Bronchial epithelial cell (primary cell): Measurements from ENCODE around the gene ITGBL1. TPM values are rescaled to one million over a fixed set of nuclear protein-coding genes. Genes with fewer than 3 reads are reported as not detected.

Source experiments
- DNase-seq: peaks from one replicate; pipeline ENCODE4 v3.0.0-alpha.2; 2010; ENCODE audit warnings: low read depth
- FAIRE-seq: peaks from 2 replicates; lab custom pipeline; 2011; peaks lifted over from hg19 to GRCh38; lab: Jason Lieb, UNC
- H3K27me3 ChIP-seq: 2 replicates; pipeline ENCODE4 v1.5.1; 2011; ENCODE audit warnings: low read length; ENCODE audit not compliant: control insufficient read depth, insufficient read depth
- H3K36me3 ChIP-seq: 2 replicates; pipeline ENCODE4 v1.5.1; 2011; ENCODE audit warnings: low read length; ENCODE audit not compliant: control insufficient read depth, insufficient read depth
- H3K4me3 ChIP-seq: 2 replicates; pipeline ENCODE4 v1.5.1; 2011; ENCODE audit warnings: mild to moderate bottlenecking, low read depth, low read length, control low read depth
- total RNA-seq: library from RNA; depleted of rRNA; stranded (reverse); fragments of >200 nt; gene quantifications from 2 replicates; pipeline ENCODE4 v1.2.1, GENCODE V29; 2014
- TF ChIP-seq, protein P1 (sequence below): IDR thresholded peaks from 2 replicates; pipeline ENCODE4 v1.5.1; 2011; ENCODE audit warnings: mild to moderate bottlenecking, moderate library complexity, low read length, control low read depth, inconsistent platforms; ENCODE audit not compliant: insufficient read depth, severe bottlenecking

Gene ITGBL1
- total RNA-seq, 1 donor from 2014 or later = 1.1 TPM

DNA sequence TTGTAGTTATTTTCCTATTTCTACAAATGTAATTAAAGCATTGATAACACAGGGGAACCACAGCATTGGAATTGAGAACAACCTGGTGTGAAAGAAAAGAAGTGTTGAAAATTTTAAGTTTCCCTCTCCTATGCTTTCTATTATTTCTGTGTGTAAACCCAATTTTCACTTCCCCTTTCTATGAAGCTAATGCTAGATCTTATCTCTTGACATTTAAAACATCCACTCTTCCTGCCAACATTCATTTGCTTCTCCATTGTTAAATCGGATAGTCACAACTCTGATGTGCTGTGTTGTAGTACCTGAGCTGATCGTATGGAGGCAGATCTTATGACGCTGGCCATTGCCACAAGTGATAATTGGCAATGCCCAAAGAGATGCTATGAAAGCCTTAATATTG lies 203.0 kb downstream of the ITGBL1 start:
- DNase-seq = no peak
- H3K27me3 ChIP-seq = no peaks in the 10 kb centered on the region
- no peak overlapping the region for H3K4me3 ChIP-seq
- FAIRE-seq = no peak
- H3K36me3 ChIP-seq = no peaks in the 10 kb centered on the region
- TF ChIP-seq, protein P1, sequence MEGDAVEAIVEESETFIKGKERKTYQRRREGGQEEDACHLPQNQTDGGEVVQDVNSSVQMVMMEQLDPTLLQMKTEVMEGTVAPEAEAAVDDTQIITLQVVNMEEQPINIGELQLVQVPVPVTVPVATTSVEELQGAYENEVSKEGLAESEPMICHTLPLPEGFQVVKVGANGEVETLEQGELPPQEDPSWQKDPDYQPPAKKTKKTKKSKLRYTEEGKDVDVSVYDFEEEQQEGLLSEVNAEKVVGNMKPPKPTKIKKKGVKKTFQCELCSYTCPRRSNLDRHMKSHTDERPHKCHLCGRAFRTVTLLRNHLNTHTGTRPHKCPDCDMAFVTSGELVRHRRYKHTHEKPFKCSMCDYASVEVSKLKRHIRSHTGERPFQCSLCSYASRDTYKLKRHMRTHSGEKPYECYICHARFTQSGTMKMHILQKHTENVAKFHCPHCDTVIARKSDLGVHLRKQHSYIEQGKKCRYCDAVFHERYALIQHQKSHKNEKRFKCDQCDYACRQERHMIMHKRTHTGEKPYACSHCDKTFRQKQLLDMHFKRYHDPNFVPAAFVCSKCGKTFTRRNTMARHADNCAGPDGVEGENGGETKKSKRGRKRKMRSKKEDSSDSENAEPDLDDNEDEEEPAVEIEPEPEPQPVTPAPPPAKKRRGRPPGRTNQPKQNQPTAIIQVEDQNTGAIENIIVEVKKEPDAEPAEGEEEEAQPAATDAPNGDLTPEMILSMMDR = no peak

DNA sequence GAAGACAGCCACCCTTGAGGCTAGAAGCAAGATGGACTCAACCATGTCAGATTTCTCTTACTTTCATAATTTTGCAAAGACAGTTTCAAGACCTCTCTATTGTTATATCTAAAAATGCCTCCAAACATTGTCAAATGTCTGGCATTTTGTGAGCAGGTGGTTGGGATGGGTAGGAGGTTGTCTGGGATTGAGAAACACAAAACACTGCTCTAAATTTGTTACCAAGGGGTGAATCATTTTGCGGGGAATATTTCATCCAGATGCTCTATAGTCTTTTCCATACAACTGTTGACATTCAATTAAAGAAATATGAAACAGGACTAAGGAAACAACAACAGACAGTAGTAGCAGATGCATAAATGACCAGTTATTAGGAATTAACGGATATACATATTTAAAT lies 208.2 kb downstream of the ITGBL1 start:
- H3K4me3 ChIP-seq = no peak overlapping the region
- TF ChIP-seq, protein P1 = no peak
- FAIRE-seq = no peak

DNA sequence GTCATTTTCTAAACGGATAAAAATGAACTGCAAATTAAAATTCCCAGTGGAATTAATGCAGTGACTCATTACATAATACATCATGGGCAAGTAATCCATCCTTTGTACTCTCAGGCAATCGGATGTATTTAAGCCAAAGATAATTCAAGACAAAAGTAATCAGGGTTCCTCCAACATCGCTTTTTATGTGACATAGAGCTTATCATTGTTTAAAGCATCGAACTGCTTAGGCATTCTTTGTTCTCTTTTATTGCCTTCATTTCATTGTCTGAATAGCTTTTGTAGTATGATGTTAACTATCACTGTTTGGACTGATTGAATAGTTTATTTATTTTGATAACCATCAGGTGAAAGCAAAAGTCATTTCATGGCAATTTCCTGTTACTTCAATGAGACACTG lies 209.4 kb downstream of the ITGBL1 start:
- DNase-seq = no peak
- H3K27me3 ChIP-seq = no peaks in the 10 kb centered on the region
- no peaks in the 10 kb centered on the region for H3K36me3 ChIP-seq
- no peak overlapping the region for H3K4me3 ChIP-seq
- FAIRE-seq = no peak
- TF ChIP-seq, protein P1 = no peak

More for the DNA sequence above, 208.2 kb downstream of the ITGBL1 start:
- Histone ChIP-seq H3K36me3 (no peaks in the 10 kb centered on the region), H3K27me3 (no peaks in the 10 kb centered on the region)
- no peak for DNase-seq

DNA sequence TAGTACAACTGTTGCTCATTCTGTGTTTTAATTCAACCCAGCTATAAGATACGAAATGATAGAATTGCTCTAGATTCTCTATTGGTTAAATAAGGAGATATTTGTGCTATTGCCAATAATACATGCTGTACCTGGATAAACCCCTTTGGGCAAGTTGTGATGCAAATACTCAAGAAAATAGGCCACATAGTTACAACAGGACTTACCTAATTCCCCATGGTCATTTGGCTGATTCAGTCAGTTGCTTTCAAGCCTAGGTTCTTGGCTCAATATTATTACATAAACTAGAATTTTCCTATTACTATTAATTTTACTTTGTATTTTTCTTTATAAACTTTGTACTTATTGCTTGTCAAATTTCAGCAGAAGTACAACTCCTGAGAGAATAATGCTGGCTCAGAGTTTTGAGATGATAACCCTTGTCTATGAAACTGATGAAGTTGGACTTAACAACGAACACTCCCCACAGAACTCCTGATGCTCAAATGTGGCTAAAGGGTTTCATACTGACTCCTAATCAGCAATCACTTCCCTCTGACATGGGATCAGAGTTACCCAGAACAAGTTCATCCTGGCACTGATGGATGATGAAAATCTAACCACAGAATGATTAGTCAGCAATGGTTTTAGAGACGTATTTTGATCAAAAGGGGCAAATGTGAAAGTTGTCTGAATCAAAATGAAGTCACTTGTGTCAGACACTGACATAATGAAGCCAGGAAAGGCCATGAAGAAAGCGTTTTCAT lies 221.1 kb downstream of the ITGBL1 start:
- DNase-seq = peak; percentile 17
- Histone ChIP-seq H3K27me3 (no peaks in the 10 kb centered on the region), H3K4me3 (no peak overlapping the region), H3K36me3 (no peaks in the 10 kb centered on the region)
- TF ChIP-seq, protein P1 = no peak
- FAIRE-seq = no peak

DNA sequence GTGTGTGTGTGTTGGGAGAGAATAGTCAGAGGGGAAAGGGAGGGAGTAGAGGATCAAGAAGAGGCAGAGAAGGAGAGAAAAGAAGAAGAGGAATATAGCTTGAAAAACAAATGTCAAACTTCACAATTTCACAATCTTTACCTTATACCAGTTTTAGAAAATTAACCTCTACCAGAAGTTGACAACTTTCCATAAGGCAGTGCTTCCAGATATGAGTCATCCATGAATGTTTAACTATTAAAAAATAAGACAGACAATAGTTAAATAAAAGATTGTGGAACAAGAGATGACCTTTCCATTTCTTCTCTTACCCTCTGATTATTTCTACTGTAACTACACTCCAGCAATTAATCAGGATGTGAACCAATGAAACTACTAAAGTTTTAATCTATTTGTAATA lies 229.4 kb downstream of the ITGBL1 start:
- FAIRE-seq = no peak
- peak; percentile 13 for DNase-seq
- TF ChIP-seq, protein P1 = no peak

DNA sequence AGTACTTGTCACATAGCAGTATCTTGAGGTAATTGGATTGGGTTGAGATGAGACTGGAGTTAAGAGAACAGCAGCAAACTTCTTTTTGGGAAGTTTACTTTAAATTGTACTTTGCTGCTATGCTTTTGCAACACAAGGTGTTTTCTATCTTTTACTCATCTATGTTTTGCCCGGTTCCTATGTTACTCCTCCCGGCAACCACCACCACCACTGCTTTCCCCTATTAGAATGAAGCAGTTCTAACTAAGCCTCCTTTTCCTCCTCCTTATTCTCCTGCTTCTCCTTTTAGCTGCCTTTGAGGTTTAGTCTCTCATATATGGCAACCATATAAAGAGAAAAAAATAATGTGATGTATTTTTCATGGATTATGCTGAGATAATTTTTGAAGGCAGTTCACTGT lies 233.5 kb downstream of the ITGBL1 start:
- FAIRE-seq = no peak

More for the DNA sequence above, 229.4 kb downstream of the ITGBL1 start:
- H3K36me3 ChIP-seq = no peaks in the 10 kb centered on the region
- no peaks in the 10 kb centered on the region for H3K27me3 ChIP-seq
- no peak overlapping the region for H3K4me3 ChIP-seq

More for the DNA sequence above, 233.5 kb downstream of the ITGBL1 start:
- H3K36me3 ChIP-seq = no peaks in the 10 kb centered on the region
- no peak overlapping the region for H3K4me3 ChIP-seq
- H3K27me3 ChIP-seq = no peaks in the 10 kb centered on the region
- TF ChIP-seq, protein P1 = no peak
- no peak for DNase-seq
